Activated CD4-positive, alpha-beta T cell treated with anti-CD3 and anti-CD28 coated beads, Interleukin-2, amount 10 ng/mL, durations not matched to agents 7 days and 5 days (primary cell): ENCODE data around the gene CTNNA3. TPM values are rescaled to one million over a fixed set of nuclear protein-coding genes. Genes with fewer than 3 reads are reported as not detected.

Experiments
- CTCF ChIA-PET: fragments of 350-600 bp; sonication (Branson Sonifier 250); formaldehyde crosslinking; loops from one replicate; lab custom pipeline; 2021; ENCODE audit warnings: antibody characterized with exemption; lab: Charles Lee
- POLR2A ChIA-PET: fragments of 350-600 bp; sonication (Branson Sonifier 250); formaldehyde crosslinking; loops from one replicate; lab custom pipeline; 2021; ENCODE audit warnings: antibody characterized with exemption; lab: Charles Lee
- DNase-seq: peaks from one replicate; pipeline ENCODE4 v3.0.0-alpha.2; 2020
- H3K27ac Mint-ChIP-seq: one replicate; pipeline ENCODE4 v1.8.0; 2021; ENCODE audit warnings: mild to moderate bottlenecking, moderate library complexity, mixed read lengths
- H3K27me3 Mint-ChIP-seq: one replicate; pipeline ENCODE4 v1.8.0; 2021; ENCODE audit warnings: mixed read lengths
- H3K36me3 Mint-ChIP-seq: one replicate; pipeline ENCODE4 v1.8.0; 2021; ENCODE audit warnings: low read depth, mixed read lengths
- H3K4me1 Mint-ChIP-seq: one replicate; pipeline ENCODE4 v1.8.0; 2021; ENCODE audit warnings: mixed read lengths
- H3K4me3 Mint-ChIP-seq: one replicate; pipeline ENCODE4 v1.8.0; 2021; ENCODE audit warnings: mild to moderate bottlenecking, moderate library complexity, mixed read lengths
- H3K9me3 Mint-ChIP-seq: one replicate; pipeline ENCODE4 v1.8.0; 2021; ENCODE audit warnings: mixed read lengths
- total RNA-seq, 2 experiments: library from RNA; stranded (reverse); gene quantifications; one replicate each; pipeline ENCODE4 v1.2.3, GENCODE V29; 2021

Gene CTNNA3
- total RNA-seq, 2 experiments from 2014 or later, result 0.57 to 0.58 TPM

GRCh38 chr10:67088036-67088435 lies 608.0 kb downstream of the CTNNA3 start:
- no peaks in the 10 kb centered on the region for H3K4me1 Mint-ChIP-seq
- CTCF ChIA-PET, result no interaction called here
- DNase-seq, result no peak

GRCh38 chr10:67087135-67087425 lies 608.9 kb downstream of the CTNNA3 start:
- Mint-ChIP-seq H3K9me3 (no peaks in the 10 kb centered on the region), H3K27me3 (no peaks in the 10 kb centered on the region), H3K36me3 (no peaks in the 10 kb centered on the region), H3K27ac (no peak overlapping the region), H3K4me1 (no peaks in the 10 kb centered on the region), H3K4me3 (no peak overlapping the region)
- POLR2A ChIA-PET, result no interaction called here
- no peak for DNase-seq
- CTCF ChIA-PET, result no interaction called here

More at GRCh38 chr10:67088036-67088435, 608.0 kb downstream of the CTNNA3 start:
- no peaks in the 10 kb centered on the region for H3K36me3 Mint-ChIP-seq
- no peak overlapping the region for H3K4me3 Mint-ChIP-seq
- no peaks in the 10 kb centered on the region for H3K27me3 Mint-ChIP-seq
- H3K27ac Mint-ChIP-seq, result no peak overlapping the region
- POLR2A ChIA-PET, result no interaction called here
- no peaks in the 10 kb centered on the region for H3K9me3 Mint-ChIP-seq

GRCh38 chr10:67086327-67087134 lies 609.5 kb downstream of the CTNNA3 start:
- Mint-ChIP-seq H3K27ac (no peak overlapping the region), H3K36me3 (no peaks in the 10 kb centered on the region), H3K4me3 (no peak overlapping the region), H3K9me3 (no peaks in the 10 kb centered on the region), H3K4me1 (no peaks in the 10 kb centered on the region), H3K27me3 (no peaks in the 10 kb centered on the region)
- CTCF ChIA-PET, result no interaction called here
- DNase-seq, result no peak
- POLR2A ChIA-PET, result no interaction called here

GRCh38 chr10:67079126-67079525 lies 616.9 kb downstream of the CTNNA3 start:
- no peak for DNase-seq
- no peak overlapping the region for H3K27ac Mint-ChIP-seq
- no peaks in the 10 kb centered on the region for H3K27me3 Mint-ChIP-seq
- H3K4me1 Mint-ChIP-seq, result no peaks in the 10 kb centered on the region
- ChIA-PET CTCF (no interaction called here), POLR2A (no interaction called here)
- H3K4me3 Mint-ChIP-seq, result no peak overlapping the region
- H3K36me3 Mint-ChIP-seq, result no peaks in the 10 kb centered on the region
- no peaks in the 10 kb centered on the region for H3K9me3 Mint-ChIP-seq

GRCh38 chr10:67077376-67077775 lies 618.6 kb downstream of the CTNNA3 start:
- CTCF ChIA-PET, result no interaction called here
- no peak for DNase-seq
- H3K9me3 Mint-ChIP-seq, result no peaks in the 10 kb centered on the region
- no peaks in the 10 kb centered on the region for H3K36me3 Mint-ChIP-seq
- H3K4me3 Mint-ChIP-seq, result no peak overlapping the region
- no peaks in the 10 kb centered on the region for H3K4me1 Mint-ChIP-seq
- no peaks in the 10 kb centered on the region for H3K27me3 Mint-ChIP-seq
- POLR2A ChIA-PET, result no interaction called here
- H3K27ac Mint-ChIP-seq, result no peak overlapping the region

- Mint-ChIP-seq H3K27me3 (no peaks in the 10 kb centered on the region), H3K36me3 (no peaks in the 10 kb centered on the region), H3K27ac (no peak overlapping the region), H3K9me3 (no peaks in the 10 kb centered on the region), H3K4me3 (no peak overlapping the region), H3K4me1 (no peaks in the 10 kb centered on the region)
- DNase-seq, result no peak
- ChIA-PET POLR2A (no interaction called here), CTCF (no interaction called here)
Observed at GRCh38 chr10:67076144-67076543, 619.9 kb downstream of the CTNNA3 start.

GRCh38 chr10:67075491-67075971 lies 620.5 kb downstream of the CTNNA3 start:
- Mint-ChIP-seq H3K27ac (no peak overlapping the region), H3K36me3 (no peaks in the 10 kb centered on the region), H3K4me1 (no peaks in the 10 kb centered on the region), H3K27me3 (no peaks in the 10 kb centered on the region), H3K4me3 (no peak overlapping the region), H3K9me3 (no peaks in the 10 kb centered on the region)
- CTCF ChIA-PET, result no interaction called here
- DNase-seq, result no peak
- POLR2A ChIA-PET, result no interaction called here

- H3K36me3 Mint-ChIP-seq, result no peaks in the 10 kb centered on the region
- H3K9me3 Mint-ChIP-seq, result no peaks in the 10 kb centered on the region
- ChIA-PET CTCF (no interaction called here), POLR2A (no interaction called here)
- H3K27ac Mint-ChIP-seq, result no peak overlapping the region
- no peaks in the 10 kb centered on the region for H3K4me1 Mint-ChIP-seq
- no peak for DNase-seq
- H3K4me3 Mint-ChIP-seq, result no peak overlapping the region
- no peaks in the 10 kb centered on the region for H3K27me3 Mint-ChIP-seq
Observed at GRCh38 chr10:67072654-67073053, 623.3 kb downstream of the CTNNA3 start.

GRCh38 chr10:67050415-67050814 lies 645.6 kb downstream of the CTNNA3 start:
- ChIA-PET CTCF (no interaction called here), POLR2A (no interaction called here)
- Mint-ChIP-seq H3K27ac (no peak overlapping the region), H3K36me3 (no peaks in the 10 kb centered on the region), H3K27me3 (no peaks in the 10 kb centered on the region), H3K9me3 (no peaks in the 10 kb centered on the region), H3K4me3 (no peak overlapping the region), H3K4me1 (no peaks in the 10 kb centered on the region)
- DNase-seq, result no peak

- CTCF ChIA-PET, result no interaction called here
- Mint-ChIP-seq H3K27me3 (no peaks in the 10 kb centered on the region), H3K9me3 (no peaks in the 10 kb centered on the region), H3K36me3 (no peaks in the 10 kb centered on the region), H3K27ac (no peak overlapping the region), H3K4me1 (no peaks in the 10 kb centered on the region), H3K4me3 (no peak overlapping the region)
- POLR2A ChIA-PET, result no interaction called here
- DNase-seq, result no peak
Observed at GRCh38 chr10:67049988-67050387, 646.0 kb downstream of the CTNNA3 start.

GRCh38 chr10:67046507-67046906 lies 649.5 kb downstream of the CTNNA3 start:
- H3K27ac Mint-ChIP-seq, result no peak overlapping the region
- ChIA-PET POLR2A (no interaction called here), CTCF (no interaction called here)
- no peaks in the 10 kb centered on the region for H3K4me1 Mint-ChIP-seq
- H3K36me3 Mint-ChIP-seq, result no peaks in the 10 kb centered on the region
- no peaks in the 10 kb centered on the region for H3K9me3 Mint-ChIP-seq
- H3K27me3 Mint-ChIP-seq, result no peaks in the 10 kb centered on the region
- no peak for DNase-seq
- no peak overlapping the region for H3K4me3 Mint-ChIP-seq

- Mint-ChIP-seq H3K9me3 (no peaks in the 10 kb centered on the region), H3K4me3 (no peak overlapping the region), H3K36me3 (no peaks in the 10 kb centered on the region), H3K27me3 (no peaks in the 10 kb centered on the region), H3K27ac (no peak overlapping the region), H3K4me1 (no peaks in the 10 kb centered on the region)
- no peak for DNase-seq
- ChIA-PET POLR2A (no interaction called here), CTCF (no interaction called here)
Observed at GRCh38 chr10:67045404-67045803, 650.6 kb downstream of the CTNNA3 start.

- ChIA-PET CTCF (no interaction called here), POLR2A (interaction anchor here (0.6 kb wide), 1 partner anchor 10 kb away, joined by 3 read pairs; no protein-coding TSS in a partner anchor)
- Mint-ChIP-seq H3K4me1 (no peaks in the 10 kb centered on the region), H3K9me3 (no peaks in the 10 kb centered on the region), H3K27ac (no peak overlapping the region), H3K27me3 (no peaks in the 10 kb centered on the region), H3K4me3 (no peak overlapping the region), H3K36me3 (no peaks in the 10 kb centered on the region)
- no peak for DNase-seq
Observed at GRCh38 chr10:67043041-67043440, 653.0 kb downstream of the CTNNA3 start.

- H3K9me3 Mint-ChIP-seq, result no peaks in the 10 kb centered on the region
- POLR2A ChIA-PET, result no interaction called here
- no peaks in the 10 kb centered on the region for H3K27me3 Mint-ChIP-seq
- no peaks in the 10 kb centered on the region for H3K4me1 Mint-ChIP-seq
- CTCF ChIA-PET, result no interaction called here
- H3K27ac Mint-ChIP-seq, result no peak overlapping the region
- no peak overlapping the region for H3K4me3 Mint-ChIP-seq
- no peaks in the 10 kb centered on the region for H3K36me3 Mint-ChIP-seq
- no peak for DNase-seq
Observed at GRCh38 chr10:67036808-67037207, 659.2 kb downstream of the CTNNA3 start.
